NCI-H526 treated with DMSO at 0.1 percent for 48 hours (cell line): ENCODE data around the gene MYO1F.

ENCODE experiments used
- DNase-seq: peaks from one replicate; lab custom pipeline; 2025; lab: John Stamatoyannopoulos, UW

The MYO1F gene

GRCh38 chr19:8491574-8491973 is 85.7 kb downstream of the MYO1F start:
- DNase-seq = no peak

DNA sequence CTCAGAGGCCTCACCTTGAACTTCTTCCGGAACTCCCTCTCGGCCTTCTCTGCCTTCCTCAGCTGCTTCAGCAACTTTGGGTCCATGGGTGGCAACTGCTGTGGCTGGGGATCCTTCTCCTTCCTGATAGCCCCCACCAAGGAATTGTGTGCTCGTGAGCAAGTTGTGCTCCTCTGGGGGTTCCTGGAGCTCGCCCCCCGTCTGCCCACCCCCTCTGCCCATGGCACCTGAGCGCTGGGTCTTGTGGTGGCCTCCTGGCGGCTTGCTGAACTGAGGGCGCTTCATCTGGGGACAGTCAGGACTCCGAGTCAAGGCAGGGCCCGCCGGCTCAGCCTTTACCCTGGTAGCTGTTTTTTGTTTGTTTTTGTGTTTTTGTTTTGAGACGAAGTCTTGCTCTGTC is 86.4 kb downstream of the MYO1F start:
- DNase-seq = no peak

- DNase-seq = no peak
Observed at GRCh38 chr19:8490395-8490760, 86.9 kb downstream of the MYO1F start.

GRCh38 chr19:8489561-8490394 is 87.5 kb downstream of the MYO1F start:
- DNase-seq = no peak

DNA sequence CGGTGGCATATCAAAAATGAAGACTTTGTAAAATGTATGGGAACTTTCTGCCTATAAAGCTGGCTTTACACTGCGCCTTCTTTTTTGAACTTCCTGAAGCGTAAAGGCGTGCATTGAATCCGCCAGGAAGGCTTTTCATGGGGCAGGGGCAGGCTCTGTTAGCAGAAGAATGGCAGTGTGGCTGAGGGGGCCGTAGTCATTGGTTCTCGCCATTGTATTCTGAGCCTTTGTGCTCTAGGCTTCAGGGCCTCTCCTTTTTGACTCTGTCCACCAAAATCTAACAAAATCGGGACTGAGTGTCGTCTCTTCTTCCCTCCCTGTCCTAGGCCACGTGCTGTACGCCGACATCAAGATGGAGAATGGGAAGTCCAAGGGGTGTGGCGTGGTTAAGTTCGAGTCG is 88.9 kb downstream of the MYO1F start:
- DNase-seq = no peak

GRCh38 chr19:8487137-8487851 is 89.9 kb downstream of the MYO1F start:
- no peak for DNase-seq

DNA sequence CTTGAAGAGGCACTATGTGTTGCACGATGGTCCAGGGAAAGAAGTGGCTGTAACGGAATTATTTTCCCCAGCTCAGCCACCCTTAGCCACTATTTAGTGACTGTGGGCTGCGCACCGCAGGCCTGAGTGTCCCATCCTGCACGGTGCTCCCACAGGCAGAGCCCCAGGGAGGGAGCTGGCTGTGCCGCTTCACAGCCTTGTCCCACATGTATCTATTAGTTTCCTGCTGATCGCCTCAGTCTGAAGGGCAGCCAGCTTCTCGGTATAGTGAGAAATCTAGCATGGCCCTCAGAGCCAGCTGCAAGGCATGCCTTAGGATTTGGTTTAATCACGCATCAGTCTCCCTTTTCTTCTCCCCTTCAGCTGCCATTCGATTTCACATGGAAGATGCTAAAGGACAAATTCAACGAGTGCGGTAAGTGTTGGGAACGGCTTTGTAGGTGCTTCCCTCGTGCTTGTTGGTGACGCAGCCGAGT is 90.5 kb downstream of the MYO1F start:
- no peak for DNase-seq

DNA sequence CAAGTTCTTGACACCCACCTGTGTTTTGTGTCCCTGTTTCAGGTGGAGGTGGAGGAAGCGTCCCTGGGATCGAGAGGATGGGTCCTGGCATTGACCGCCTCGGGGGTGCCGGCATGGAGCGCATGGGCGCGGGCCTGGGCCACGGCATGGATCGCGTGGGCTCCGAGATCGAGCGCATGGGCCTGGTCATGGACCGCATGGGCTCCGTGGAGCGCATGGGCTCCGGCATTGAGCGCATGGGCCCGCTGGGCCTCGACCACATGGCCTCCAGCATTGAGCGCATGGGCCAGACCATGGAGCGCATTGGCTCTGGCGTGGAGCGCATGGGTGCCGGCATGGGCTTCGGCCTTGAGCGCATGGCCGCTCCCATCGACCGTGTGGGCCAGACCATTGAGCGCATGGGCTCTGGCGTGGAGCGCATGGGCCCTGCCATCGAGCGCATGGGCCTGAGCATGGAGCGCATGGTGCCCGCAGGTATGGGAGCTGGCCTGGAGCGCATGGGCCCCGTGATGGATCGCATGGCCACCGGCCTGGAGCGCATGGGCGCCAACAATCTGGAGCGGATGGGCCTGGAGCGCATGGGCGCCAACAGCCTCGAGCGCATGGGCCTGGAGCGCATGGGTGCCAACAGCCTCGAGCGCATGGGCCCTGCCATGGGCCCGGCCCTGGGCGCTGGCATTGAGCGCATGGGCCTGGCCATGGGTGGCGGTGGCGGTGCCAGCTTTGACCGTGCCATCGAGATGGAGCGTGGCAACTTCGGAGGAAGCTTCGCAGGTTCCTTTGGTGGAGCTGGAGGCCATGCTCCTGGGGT is 91.5 kb downstream of the MYO1F start:
- DNase-seq = no peak

GRCh38 chr19:8484331-8484894 is 92.8 kb downstream of the MYO1F start:
- DNase-seq = no peak

GRCh38 chr19:8483165-8483564 is 94.1 kb downstream of the MYO1F start:
- no peak for DNase-seq

- no peak for DNase-seq
Observed at GRCh38 chr19:8482696-8483095, 94.5 kb downstream of the MYO1F start.

- DNase-seq = no peak
Observed at GRCh38 chr19:8481616-8482015, 95.6 kb downstream of the MYO1F start.

DNA sequence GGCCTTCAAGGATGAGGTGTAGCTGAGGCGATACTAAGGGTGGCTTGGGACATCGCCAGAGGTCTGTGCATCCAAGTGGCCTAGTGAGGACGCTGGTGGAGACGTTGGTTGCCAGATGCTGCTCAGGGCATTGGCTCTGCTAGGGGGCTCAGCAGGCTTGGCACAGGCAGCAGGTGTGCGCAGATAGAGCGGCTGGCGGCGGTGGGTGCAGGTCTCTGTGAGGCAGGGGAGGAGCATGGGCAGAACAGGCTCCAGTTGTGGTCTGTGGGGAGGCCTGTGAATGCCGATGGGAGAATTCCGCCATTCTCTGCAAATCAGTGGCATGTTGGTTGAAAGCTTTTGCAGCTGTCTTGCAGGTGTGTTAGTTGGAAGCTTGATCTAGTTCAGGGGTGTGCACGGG is 96.0 kb downstream of the MYO1F start:
- DNase-seq = no peak

GRCh38 chr19:8478598-8478997 is 98.6 kb downstream of the MYO1F start:
- no peak for DNase-seq

- no peak for DNase-seq
Observed at GRCh38 chr19:8477889-8478288, 99.4 kb downstream of the MYO1F start.

DNA sequence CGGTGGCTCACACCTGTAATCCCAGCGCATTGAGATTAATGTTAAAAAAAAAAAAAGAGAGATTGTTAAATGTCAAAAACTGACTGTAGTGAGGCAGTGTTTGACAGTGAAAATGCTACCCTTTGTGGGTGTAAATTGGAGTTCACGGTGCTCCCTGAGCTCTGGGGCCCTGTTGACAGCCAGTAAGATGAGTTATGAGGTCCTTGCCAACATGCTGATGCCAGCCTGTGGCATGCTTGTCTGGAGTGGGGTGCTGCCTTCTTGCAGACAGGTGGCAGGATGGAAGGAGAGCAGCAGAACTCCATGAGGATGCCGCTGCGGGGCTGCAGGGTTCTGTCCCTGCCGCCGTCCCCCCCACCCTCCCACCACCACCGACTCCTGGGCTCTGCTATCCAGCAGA is 100.7 kb downstream of the MYO1F start:
- no peak for DNase-seq

GRCh38 chr19:8475005-8475404 is 102.2 kb downstream of the MYO1F start:
- no peak for DNase-seq

GRCh38 chr19:8473648-8474476 is 103.4 kb downstream of the MYO1F start:
- DNase-seq = no peak
